Hepatocyte (in vitro differentiated cells): ENCODE data around the gene ZSWIM3. TPM values are rescaled to one million over a fixed set of nuclear protein-coding genes. Genes with fewer than 3 reads are reported as not detected.

Experiments used
- DNase-seq: peaks from one replicate; pipeline ENCODE4 v3.0.0-alpha.2; 2016; ENCODE audit warnings: low spot score
- H2AFZ ChIP-seq: fragments of 200-600 bp; sonication (generic); 2 replicates; pipeline ENCODE4 v1.6.0; 2016; ENCODE audit warnings: antibody characterized with exemption, mild to moderate bottlenecking
- H3K27ac ChIP-seq: fragments of 200-600 bp; sonication (generic); 2 replicates; pipeline ENCODE4 v1.5.1; 2016; ENCODE audit warnings: mild to moderate bottlenecking
- H3K27me3 ChIP-seq: fragments of 200-600 bp; sonication (generic); 2 replicates; pipeline ENCODE4 v1.6.1; 2016
- H3K36me3 ChIP-seq: fragments of 200-600 bp; sonication (generic); replicated peaks from 2 replicates; pipeline ENCODE4 v1.5.1; 2016; ENCODE audit warnings: low read depth; ENCODE audit not compliant: insufficient read depth
- H3K4me1 ChIP-seq: fragments of 200-600 bp; sonication (generic); 2 replicates; pipeline ENCODE4 v1.5.1; 2016; ENCODE audit warnings: mild to moderate bottlenecking, moderate library complexity; ENCODE audit not compliant: insufficient read depth
- H3K4me2 ChIP-seq: fragments of 200-600 bp; sonication (generic); 2 replicates; pipeline ENCODE4 v1.6.0; 2016
- H3K4me3 ChIP-seq: fragments of 200-600 bp; sonication (generic); 2 replicates; pipeline ENCODE4 v1.5.1; 2016; ENCODE audit warnings: mild to moderate bottlenecking
- H3K79me2 ChIP-seq: fragments of 200-600 bp; sonication (generic); 2 replicates; pipeline ENCODE4 v1.6.0; 2017; ENCODE audit warnings: mild to moderate bottlenecking
- H3K9me2 ChIP-seq: fragments of 200-600 bp; sonication (generic); replicated peaks from 2 replicates; pipeline ENCODE4 v1.6.0; 2017; ENCODE audit warnings: mild to moderate bottlenecking; ENCODE audit not compliant: insufficient read depth
- H3K9me3 ChIP-seq: fragments of 200-600 bp; sonication (generic); 2 replicates; pipeline ENCODE4 v1.5.1; 2016; ENCODE audit warnings: low read depth, mild to moderate bottlenecking
- H4K20me1 ChIP-seq: fragments of 200-600 bp; sonication (generic); 2 replicates; pipeline ENCODE4 v1.6.0; 2016; ENCODE audit warnings: mild to moderate bottlenecking; ENCODE audit not compliant: insufficient read depth, poor library complexity, severe bottlenecking
- EZH2 ChIP-seq: fragments of 200-600 bp; sonication (generic); IDR thresholded peaks from 2 replicates; pipeline ENCODE4 v1.6.1; 2016; ENCODE audit warnings: antibody characterized with exemption, mild to moderate bottlenecking, borderline replicate concordance
- EZH2phosphoT487 ChIP-seq: fragments of 200-600 bp; sonication (generic); IDR thresholded peaks from one replicate; pipeline ENCODE4 v1.6.1; 2018; ENCODE audit warnings: antibody characterized with exemption, mild to moderate bottlenecking, low read depth, moderate library complexity; ENCODE audit not compliant: unreplicated experiment, severe bottlenecking
- WGBS: methylation state at CpG from one replicate; pipeline ENCODE4 v1.1.6; 2016; ENCODE audit warnings: low lambda C conversion rate; ENCODE audit errors: missing lambda C conversion rate; 5-methylcytosine and 5-hydroxymethylcytosine counted together
- polyA plus RNA-seq: library from polyadenylated mRNA; unstranded; fragments of >200 nt; fragmentation: Nextera tagmentation; extraction: Ambion mirVana; gene quantifications from 2 replicates; pipeline ENCODE4 v1.2.1, GENCODE V29; 2016
- total RNA-seq: library from RNA; depleted of rRNA; stranded (reverse); fragments of >200 nt; gene quantifications from 2 replicates; pipeline ENCODE4 v1.2.3, GENCODE V29; 2014
- TF ChIP-seq, protein P1 (sequence below): fragments of 200-600 bp; sonication (generic); IDR thresholded peaks from 2 replicates; pipeline ENCODE4 v1.5.1; 2016; ENCODE audit warnings: antibody characterized with exemption, mild to moderate bottlenecking; ENCODE audit not compliant: poor library complexity

The ZSWIM3 gene
- total and polyA plus RNA-seq, 2 experiments from 2014 or later, result 4.1 to 6.2 TPM

DNA sequence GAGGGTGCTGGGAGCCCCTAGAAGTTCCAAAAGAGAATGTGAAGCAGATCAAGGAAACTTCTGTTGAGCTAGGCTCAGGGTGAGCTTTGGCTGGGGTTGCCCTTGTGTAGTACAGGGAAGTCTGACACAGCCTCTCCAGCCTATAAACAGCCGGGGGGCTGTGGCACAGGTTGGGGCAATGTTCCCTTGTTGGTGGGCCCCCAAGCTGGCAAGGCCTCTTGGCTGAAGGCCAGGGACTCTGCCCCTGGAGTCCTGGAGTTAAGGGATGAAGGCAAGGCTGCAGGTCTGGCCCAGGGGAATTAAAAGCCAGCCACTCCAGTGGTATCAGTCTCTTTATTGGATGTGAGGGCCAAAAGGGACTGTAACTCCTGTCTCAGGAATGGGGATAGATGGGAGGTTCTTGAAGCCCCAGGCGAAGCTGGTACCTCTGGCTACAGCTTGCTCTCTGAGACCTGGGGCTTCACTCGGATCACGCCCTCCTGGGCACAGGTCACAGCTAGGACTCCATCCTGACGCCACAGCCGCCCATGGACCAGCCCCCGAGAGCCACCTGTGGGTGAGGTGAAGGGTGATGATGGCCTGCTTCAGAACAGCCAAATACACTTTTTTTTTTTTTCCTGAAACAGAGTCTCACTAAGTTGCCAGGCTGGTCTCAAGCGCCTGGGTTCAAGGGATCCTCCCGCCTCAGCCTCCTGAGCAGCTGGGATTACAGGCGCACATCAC, 15.8 kb upstream of the ZSWIM3 start:
- 94% methylated on average over 10 of the region's 10 CpGs for WGBS
- H3K27me3 ChIP-seq, result no peaks in the 10 kb centered on the region
- no peaks in the 10 kb centered on the region for H3K9me2 ChIP-seq
- H3K79me2 ChIP-seq, result peaks cover 4% of the 10 kb centered on the region
- no peak overlapping the region for H3K4me3 ChIP-seq
- DNase-seq, result no peak
- H3K4me1 ChIP-seq, result peaks cover 3% of the 10 kb centered on the region
- H3K9me3 ChIP-seq, result no peaks in the 10 kb centered on the region
- H3K27ac ChIP-seq, result no peak overlapping the region
- no peaks in the 10 kb centered on the region for H3K36me3 ChIP-seq
- no peaks in the 10 kb centered on the region for H4K20me1 ChIP-seq
- H2AFZ ChIP-seq, result no peak overlapping the region
- TF ChIP-seq EZH2 (no peak), EZH2phosphoT487 (no peak)
- TF ChIP-seq, protein P1, sequence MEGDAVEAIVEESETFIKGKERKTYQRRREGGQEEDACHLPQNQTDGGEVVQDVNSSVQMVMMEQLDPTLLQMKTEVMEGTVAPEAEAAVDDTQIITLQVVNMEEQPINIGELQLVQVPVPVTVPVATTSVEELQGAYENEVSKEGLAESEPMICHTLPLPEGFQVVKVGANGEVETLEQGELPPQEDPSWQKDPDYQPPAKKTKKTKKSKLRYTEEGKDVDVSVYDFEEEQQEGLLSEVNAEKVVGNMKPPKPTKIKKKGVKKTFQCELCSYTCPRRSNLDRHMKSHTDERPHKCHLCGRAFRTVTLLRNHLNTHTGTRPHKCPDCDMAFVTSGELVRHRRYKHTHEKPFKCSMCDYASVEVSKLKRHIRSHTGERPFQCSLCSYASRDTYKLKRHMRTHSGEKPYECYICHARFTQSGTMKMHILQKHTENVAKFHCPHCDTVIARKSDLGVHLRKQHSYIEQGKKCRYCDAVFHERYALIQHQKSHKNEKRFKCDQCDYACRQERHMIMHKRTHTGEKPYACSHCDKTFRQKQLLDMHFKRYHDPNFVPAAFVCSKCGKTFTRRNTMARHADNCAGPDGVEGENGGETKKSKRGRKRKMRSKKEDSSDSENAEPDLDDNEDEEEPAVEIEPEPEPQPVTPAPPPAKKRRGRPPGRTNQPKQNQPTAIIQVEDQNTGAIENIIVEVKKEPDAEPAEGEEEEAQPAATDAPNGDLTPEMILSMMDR, result no peak
- H3K4me2 ChIP-seq, result no peak overlapping the region

DNA sequence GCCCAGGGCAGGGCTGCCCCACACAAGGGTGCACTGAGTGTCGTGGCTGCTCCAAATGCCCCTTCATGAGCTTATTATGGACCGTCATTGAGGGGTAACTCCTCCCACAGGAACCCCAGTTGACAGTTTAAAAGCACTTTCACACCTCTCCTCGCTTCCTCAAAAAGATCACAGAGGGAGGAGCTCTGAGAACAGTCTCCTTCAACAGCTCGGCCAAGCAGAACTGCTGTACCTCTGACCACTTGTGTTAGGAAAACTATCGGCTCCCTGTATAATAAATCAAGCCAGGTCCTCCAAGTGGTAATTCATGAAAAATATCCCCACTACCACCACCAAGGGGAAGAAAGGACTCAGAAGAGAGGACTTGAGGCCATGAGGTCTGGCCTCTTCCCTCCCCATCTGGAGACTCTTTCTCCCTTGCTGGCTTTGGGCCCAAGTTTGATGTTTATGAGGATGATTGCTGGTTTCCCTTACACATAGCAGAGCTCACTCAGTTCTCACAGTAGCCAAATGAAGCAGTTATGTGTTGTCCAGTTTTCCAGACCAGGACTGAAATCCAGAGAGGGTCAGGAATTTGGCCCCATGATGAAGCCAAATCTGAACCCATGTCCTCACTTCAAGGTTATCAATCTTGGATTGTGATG, 15.1 kb upstream of the ZSWIM3 start:
- H4K20me1 ChIP-seq, result no peaks in the 10 kb centered on the region
- no peaks in the 10 kb centered on the region for H3K9me3 ChIP-seq
- peaks cover 4% of the 10 kb centered on the region for H3K79me2 ChIP-seq
- H3K4me1 ChIP-seq, result no peaks in the 10 kb centered on the region
- no peaks in the 10 kb centered on the region for H3K36me3 ChIP-seq
- TF ChIP-seq EZH2phosphoT487 (no peak), EZH2 (no peak)
- TF ChIP-seq, protein P1, result no peak
- H3K9me2 ChIP-seq, result no peaks in the 10 kb centered on the region
- no peak for DNase-seq
- WGBS, result 85% methylated on average over 5 of the region's 5 CpGs
- no peak overlapping the region for H3K27ac ChIP-seq
- no peak overlapping the region for H2AFZ ChIP-seq
- H3K4me2 ChIP-seq, result no peak overlapping the region
- no peaks in the 10 kb centered on the region for H3K27me3 ChIP-seq
- no peak overlapping the region for H3K4me3 ChIP-seq

DNA sequence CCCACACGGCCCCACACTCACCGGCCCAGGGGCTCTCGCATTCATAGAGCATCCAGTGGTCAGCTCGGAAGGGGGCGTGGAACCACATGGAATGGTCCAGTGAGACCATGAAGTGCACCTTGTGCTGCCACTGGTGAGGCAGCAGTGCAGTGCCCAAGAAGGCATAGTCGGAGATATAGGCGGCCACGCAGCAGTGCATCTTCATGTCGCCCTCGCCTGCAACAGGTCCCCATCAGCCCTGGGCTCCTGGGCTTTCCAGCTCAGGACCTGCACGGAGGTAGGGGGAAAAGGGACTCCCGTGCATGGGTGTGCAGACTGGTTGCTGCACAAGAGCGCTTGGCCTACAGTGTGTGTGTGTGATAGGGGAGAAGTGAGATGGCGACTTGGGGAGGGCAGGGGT, 13.9 kb upstream of the ZSWIM3 start:
- Histone ChIP-seq H4K20me1 (no peaks in the 10 kb centered on the region), H3K4me2 (no peak overlapping the region), H3K36me3 (no peaks in the 10 kb centered on the region), H3K4me1 (no peaks in the 10 kb centered on the region), H3K9me3 (no peaks in the 10 kb centered on the region), H3K79me2 (peaks cover under 1% of the 10 kb centered on the region), H2AFZ (no peak overlapping the region), H3K27ac (no peak overlapping the region), H3K4me3 (no peak overlapping the region), H3K27me3 (no peaks in the 10 kb centered on the region), H3K9me2 (no peaks in the 10 kb centered on the region)
- TF ChIP-seq EZH2phosphoT487 (no peak), EZH2 (no peak)
- 92% methylated on average over 14 of the region's 14 CpGs for WGBS
- DNase-seq, result no peak

DNA sequence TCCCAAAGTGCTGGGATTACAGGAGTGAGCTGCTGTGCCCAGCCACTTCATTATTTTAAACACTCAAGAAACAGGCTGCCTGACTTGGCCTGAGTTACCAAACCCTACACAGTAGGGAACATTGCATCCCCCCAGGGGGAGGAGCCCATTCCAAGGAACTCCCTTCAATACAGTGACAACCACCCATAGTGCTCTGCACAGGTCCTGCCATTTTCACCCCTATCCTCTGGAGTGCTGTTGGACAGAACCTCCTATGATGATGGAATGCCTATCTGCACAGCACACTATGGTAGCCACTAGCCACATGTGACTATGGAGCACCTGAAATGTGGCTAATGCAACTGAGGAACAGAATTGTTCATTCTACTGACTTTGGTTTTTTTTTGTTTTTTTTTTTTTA, 12.0 kb upstream of the ZSWIM3 start:
- no peak for DNase-seq
- TF ChIP-seq EZH2 (no peak), EZH2phosphoT487 (no peak)
- TF ChIP-seq, protein P1, result no peak
- Histone ChIP-seq H3K9me3 (no peaks in the 10 kb centered on the region), H3K4me1 (no peaks in the 10 kb centered on the region), H4K20me1 (no peaks in the 10 kb centered on the region), H3K27me3 (no peaks in the 10 kb centered on the region), H3K9me2 (no peaks in the 10 kb centered on the region), H3K27ac (no peak overlapping the region), H3K36me3 (no peaks in the 10 kb centered on the region), H3K79me2 (no peaks in the 10 kb centered on the region), H3K4me3 (no peak overlapping the region), H2AFZ (no peak overlapping the region), H3K4me2 (no peak overlapping the region)
